Stomach smooth muscle (tissue), 2 donors: ENCODE results near the gene GULP1.

Experiments used
- H3K27ac ChIP-seq: one replicate; pipeline ENCODE4 v1.7.0; 2013; ENCODE audit warnings: mild to moderate bottlenecking, low read length, inconsistent platforms
- H3K27me3 ChIP-seq, 2 donors: one replicate each; pipeline ENCODE4 v1.7.0; 2013; ENCODE audit warnings: low read length in 2 of 2; ENCODE audit not compliant: insufficient read depth in 2 of 2, control insufficient read depth in 1 of 2
- H3K36me3 ChIP-seq, 2 donors: one replicate each; pipeline ENCODE4 v1.7.0; 2013; ENCODE audit warnings: low read length in 2 of 2; ENCODE audit not compliant: control insufficient read depth in 2 of 2, insufficient read depth in 2 of 2
- H3K4me1 ChIP-seq: one replicate; pipeline ENCODE4 v1.7.0; 2013; ENCODE audit warnings: low read length; ENCODE audit not compliant: control insufficient read depth, insufficient read depth
- H3K4me3 ChIP-seq, 2 donors: one replicate each; pipeline ENCODE4 v1.7.0; 2013; ENCODE audit warnings: low read length in 2 of 2
- H3K9ac ChIP-seq, 2 donors: one replicate each; pipeline ENCODE4 v1.7.0; 2013; ENCODE audit warnings: low read length in 2 of 2, mild to moderate bottlenecking in 1 of 2
- H3K9me3 ChIP-seq, 2 donors: one replicate each; pipeline ENCODE4 v1.7.0; 2013; ENCODE audit warnings: low read length in 2 of 2; ENCODE audit not compliant: control insufficient read depth in 2 of 2
- donor health status: healthy.
- donor health status: Pancreatic carcinoma.

The GULP1 gene

GRCh38 chr2:188473306-188473705 lies 181.6 kb downstream of the GULP1 start:
- no peaks in the 10 kb centered on the region for H3K36me3 ChIP-seq

GRCh38 chr2:188474316-188474715 lies 182.6 kb downstream of the GULP1 start:
- no peak overlapping the region for H3K27ac ChIP-seq
- H3K9me3 ChIP-seq, result no peaks in the 10 kb centered on the region
- H3K9ac ChIP-seq, result no peak overlapping the region
- H3K4me1 ChIP-seq, result no peaks in the 10 kb centered on the region
- H3K36me3 ChIP-seq, result no peaks in the 10 kb centered on the region
- no peak overlapping the region for H3K4me3 ChIP-seq
- H3K27me3 ChIP-seq, result no peaks in the 10 kb centered on the region

More at GRCh38 chr2:188473306-188473705, 181.6 kb downstream of the GULP1 start:
- H3K27ac ChIP-seq, result no peak overlapping the region
- H3K4me1 ChIP-seq, result no peaks in the 10 kb centered on the region
- no peaks in the 10 kb centered on the region for H3K9me3 ChIP-seq
- no peak overlapping the region for H3K9ac ChIP-seq
- H3K27me3 ChIP-seq, result no peaks in the 10 kb centered on the region
- no peak overlapping the region for H3K4me3 ChIP-seq

- no peak overlapping the region for H3K4me3 ChIP-seq
- no peaks in the 10 kb centered on the region for H3K9me3 ChIP-seq
- H3K27me3 ChIP-seq, result no peaks in the 10 kb centered on the region
- H3K9ac ChIP-seq, result no peak overlapping the region
- no peaks in the 10 kb centered on the region for H3K36me3 ChIP-seq
- no peak overlapping the region for H3K27ac ChIP-seq
- H3K4me1 ChIP-seq, result no peaks in the 10 kb centered on the region
These were observed 184.3 kb downstream of the GULP1 start for GRCh38 chr2:188475945-188476344.

GRCh38 chr2:188477564-188478103 lies 186.0 kb downstream of the GULP1 start:
- no peak overlapping the region for H3K4me3 ChIP-seq
- no peaks in the 10 kb centered on the region for H3K36me3 ChIP-seq
- no peaks in the 10 kb centered on the region for H3K4me1 ChIP-seq
- H3K9me3 ChIP-seq, result no peaks in the 10 kb centered on the region
- H3K9ac ChIP-seq, result no peak overlapping the region
- no peak overlapping the region for H3K27ac ChIP-seq
- no peaks in the 10 kb centered on the region for H3K27me3 ChIP-seq

- no peaks in the 10 kb centered on the region for H3K9me3 ChIP-seq
These were observed 187.1 kb downstream of the GULP1 start for GRCh38 chr2:188478724-188479123.

GRCh38 chr2:188481474-188481873 lies 189.8 kb downstream of the GULP1 start:
- no peak overlapping the region for H3K27ac ChIP-seq
- no peaks in the 10 kb centered on the region for H3K9me3 ChIP-seq
- H3K4me3 ChIP-seq, result no peak overlapping the region
- H3K36me3 ChIP-seq, result no peaks in the 10 kb centered on the region
- no peaks in the 10 kb centered on the region for H3K27me3 ChIP-seq
- no peak overlapping the region for H3K9ac ChIP-seq
- no peaks in the 10 kb centered on the region for H3K4me1 ChIP-seq

More at GRCh38 chr2:188478724-188479123, 187.1 kb downstream of the GULP1 start:
- Histone ChIP-seq H3K9ac (no peak overlapping the region), H3K27ac (no peak overlapping the region), H3K36me3 (no peaks in the 10 kb centered on the region), H3K4me1 (no peaks in the 10 kb centered on the region), H3K27me3 (no peaks in the 10 kb centered on the region), H3K4me3 (no peak overlapping the region)

GRCh38 chr2:188485496-188485895 lies 193.8 kb downstream of the GULP1 start:
- Histone ChIP-seq H3K4me1 (no peaks in the 10 kb centered on the region), H3K4me3 (no peak overlapping the region), H3K36me3 (no peaks in the 10 kb centered on the region), H3K9me3 (no peaks in the 10 kb centered on the region), H3K27me3 (no peaks in the 10 kb centered on the region), H3K27ac (no peak overlapping the region), H3K9ac (no peak overlapping the region)

- H3K36me3 ChIP-seq, result no peaks in the 10 kb centered on the region
- no peaks in the 10 kb centered on the region for H3K4me1 ChIP-seq
- no peak overlapping the region for H3K4me3 ChIP-seq
- H3K27ac ChIP-seq, result no peak overlapping the region
- H3K9ac ChIP-seq, result no peak overlapping the region
- H3K27me3 ChIP-seq, result no peaks in the 10 kb centered on the region
- H3K9me3 ChIP-seq, result no peaks in the 10 kb centered on the region
These were observed 201.1 kb downstream of the GULP1 start for GRCh38 chr2:188492751-188493150.

- H3K9ac ChIP-seq, result no peak overlapping the region
- H3K9me3 ChIP-seq, result no peaks in the 10 kb centered on the region
- no peaks in the 10 kb centered on the region for H3K4me1 ChIP-seq
- no peaks in the 10 kb centered on the region for H3K27me3 ChIP-seq
- no peak overlapping the region for H3K27ac ChIP-seq
- no peaks in the 10 kb centered on the region for H3K36me3 ChIP-seq
- H3K4me3 ChIP-seq, result no peak overlapping the region
These were observed 203.2 kb downstream of the GULP1 start for GRCh38 chr2:188494906-188495305.

GRCh38 chr2:188495969-188496431 lies 204.3 kb downstream of the GULP1 start:
- Histone ChIP-seq H3K9me3 (no peaks in the 10 kb centered on the region), H3K9ac (no peak overlapping the region), H3K36me3 (no peaks in the 10 kb centered on the region), H3K27ac (no peak overlapping the region), H3K4me1 (no peaks in the 10 kb centered on the region), H3K27me3 (no peaks in the 10 kb centered on the region), H3K4me3 (no peak overlapping the region)

- H3K4me3 ChIP-seq, result no peak overlapping the region
These were observed 206.1 kb downstream of the GULP1 start for GRCh38 chr2:188497726-188498125.

More at GRCh38 chr2:188497726-188498125, 206.1 kb downstream of the GULP1 start:
- Histone ChIP-seq H3K9me3 (no peaks in the 10 kb centered on the region), H3K36me3 (no peaks in the 10 kb centered on the region), H3K4me1 (no peaks in the 10 kb centered on the region), H3K27ac (no peak overlapping the region), H3K27me3 (no peaks in the 10 kb centered on the region), H3K9ac (no peak overlapping the region)
